ENCODE results near the gene MMP13. TPM values are rescaled to one million over a fixed set of nuclear protein-coding genes. Genes with fewer than 3 reads are reported as not detected.

MMP13 gene
- total and polyA plus RNA-seq, 2 donors (not counting 3 experiments of a cell fraction or from before 2014, with no cell fraction given) = not detected

GRCh38 chr11:102957953-102958352 is 2.4 kb upstream of the MMP13 start:
- no peak overlapping the region for H3K4me3 ChIP-seq (replicated peaks in 1 of 3; ENCODE audit: insufficient read depth in 1 of 3, low read depth in 1 of 3, low read length in 3 of 3)
- no TSS peak for BruUV-seq (replicated peaks)
- FAIRE-seq (no peak), DNase-seq (ENCODE audit: low read depth, low spot score) (no peak)
- no peaks in the 10 kb centered on the region for H3K9me1 ChIP-seq (replicated peaks; ENCODE audit: control insufficient read depth, extremely low read depth, insufficient read depth, low read length)
- H3K4me1 ChIP-seq (ENCODE audit: control insufficient read depth, extremely low read depth, insufficient read depth, low read length) = no peaks in the 10 kb centered on the region
- no peak overlapping the region for H3K4me2 ChIP-seq (ENCODE audit: insufficient read depth, low read length)
- ChIA-PET CTCF (interaction anchor here (2.1 kb wide), 1 partner anchor 17 kb away, joined by 6 read pairs; no protein-coding TSS in a partner anchor), POLR2A (no interaction called here)
- H3K9me3 ChIP-seq (replicated peaks; ENCODE audit: control insufficient read depth, insufficient read depth, low read length) = no peaks in the 10 kb centered on the region
- no peaks in the 10 kb centered on the region for H4K20me1 ChIP-seq (replicated peaks; ENCODE audit: control insufficient read depth, extremely low read depth, insufficient read depth, low read length)
- H3K79me2 ChIP-seq (ENCODE audit: control insufficient read depth, insufficient read depth, low read length) = no peaks in the 10 kb centered on the region
- no peaks in the 10 kb centered on the region for H3K36me3 ChIP-seq (ENCODE audit: control insufficient read depth in 2 of 2, extremely low read depth in 1 of 2, insufficient read depth in 2 of 2, low read length in 2 of 2)
- TF ChIP-seq JUN (IDR thresholded peaks at IDR 0.05; ENCODE audit: borderline replicate concordance, insufficient read depth, insufficient read length, low read depth) (no peak), FOS (IDR thresholded peaks at IDR 0.05; ENCODE audit: borderline replicate concordance, insufficient read depth, low read length) (no peak), MYC (IDR thresholded peaks at IDR 0.05; ENCODE audit: low read depth, low read length) (no peak), CTCF (IDR thresholded peaks at IDR 0.05; ENCODE audit: extremely low read depth in 1 of 2, insufficient read depth in 1 of 2, low read depth in 1 of 2, low read length in 2 of 2) (no peak), EZH2 (IDR thresholded peaks at IDR 0.05; ENCODE audit: borderline replicate concordance, low read depth, low read length, severe bottlenecking) (no peak), GATA2 (IDR thresholded peaks at IDR 0.05; ENCODE audit: insufficient read depth, insufficient read length, low read depth, low read length) (no peak), POLR2A (IDR thresholded peaks at IDR 0.05; ENCODE audit: low read depth, low read length) (no peak), POLR2AphosphoS5 (IDR thresholded peaks at IDR 0.05; ENCODE audit: insufficient read depth, low read depth, low read length) (no peak)
- TF ChIP-seq, protein P1, sequence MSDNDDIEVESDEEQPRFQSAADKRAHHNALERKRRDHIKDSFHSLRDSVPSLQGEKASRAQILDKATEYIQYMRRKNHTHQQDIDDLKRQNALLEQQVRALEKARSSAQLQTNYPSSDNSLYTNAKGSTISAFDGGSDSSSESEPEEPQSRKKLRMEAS (IDR thresholded peaks at IDR 0.05; ENCODE audit: insufficient read depth, insufficient read length) = no peak
- dilution Hi-C loops (cut with MboI; ENCODE audit: extremely low pct_ligation_motif_present, low sequenced_read_pairs) = no loop called here
- H3K27me3 ChIP-seq (ENCODE audit: control insufficient read depth in 2 of 2, insufficient read depth in 2 of 2, low read length in 2 of 2) = no peaks in the 10 kb centered on the region
- H2AFZ ChIP-seq (ENCODE audit: low read depth, low read length) = no peak overlapping the region
- H3K27ac ChIP-seq (ENCODE audit: insufficient read depth, low read depth, low read length) = no peak overlapping the region
- no peak overlapping the region for H3K9ac ChIP-seq (replicated peaks; ENCODE audit: extremely low read depth, insufficient read depth, low read length)
- intact Hi-C loops (cut with micrococcal nuclease) = no loop called here

Measured in endothelial cell of umbilical vein (primary cell).